NCI-H2171 (cell line): Measurements from ENCODE around the gene TUBB8.
"Not testable (repeated sequence)": the region's sequence is repeated elsewhere in the genome, so short reads cannot be mapped to it uniquely, and the experiment has no call there.

Source experiments
- DNase-seq: peaks from one replicate; lab custom pipeline; 2025; lab: John Stamatoyannopoulos, UW

Gene TUBB8

DNA sequence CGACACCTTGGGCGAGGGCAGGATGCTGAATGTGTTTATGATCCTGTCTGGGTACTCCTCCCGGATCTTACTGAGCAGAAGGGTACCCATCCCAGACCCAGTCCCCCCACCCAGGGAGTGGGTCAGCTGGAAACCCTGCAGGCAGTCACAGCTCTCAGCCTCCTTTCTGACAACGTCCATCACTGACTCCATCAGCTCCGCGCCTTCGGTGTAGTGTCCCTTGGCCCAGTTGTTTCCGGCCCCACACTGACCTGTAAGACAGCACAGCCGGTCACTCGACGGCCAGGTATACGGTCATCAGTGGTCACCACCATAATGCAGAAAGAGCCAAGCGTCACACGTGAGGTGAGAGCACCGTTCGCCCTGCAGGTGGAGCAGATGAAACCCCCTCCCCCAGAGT is 1.2 kb downstream of the TUBB8 start:
- DNase-seq, result not testable (repeated sequence)

DNA sequence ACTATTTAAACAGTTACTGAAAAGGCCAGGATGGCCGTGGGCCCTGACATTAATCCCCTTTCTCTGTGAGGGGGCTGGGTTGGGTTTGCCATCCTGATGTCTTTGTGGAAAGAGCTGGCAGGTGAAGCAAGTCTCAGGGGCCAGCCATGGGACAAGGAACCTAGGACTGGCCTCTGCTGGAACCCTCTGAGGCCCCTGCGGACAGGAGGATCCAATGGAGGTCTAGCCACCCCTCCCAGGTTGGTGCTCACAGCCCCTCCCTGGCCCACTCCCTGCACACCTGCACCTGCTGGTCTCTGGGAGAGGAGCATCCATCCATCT is 35.8 kb downstream of the TUBB8 start:
- not testable (repeated sequence) for DNase-seq

DNA sequence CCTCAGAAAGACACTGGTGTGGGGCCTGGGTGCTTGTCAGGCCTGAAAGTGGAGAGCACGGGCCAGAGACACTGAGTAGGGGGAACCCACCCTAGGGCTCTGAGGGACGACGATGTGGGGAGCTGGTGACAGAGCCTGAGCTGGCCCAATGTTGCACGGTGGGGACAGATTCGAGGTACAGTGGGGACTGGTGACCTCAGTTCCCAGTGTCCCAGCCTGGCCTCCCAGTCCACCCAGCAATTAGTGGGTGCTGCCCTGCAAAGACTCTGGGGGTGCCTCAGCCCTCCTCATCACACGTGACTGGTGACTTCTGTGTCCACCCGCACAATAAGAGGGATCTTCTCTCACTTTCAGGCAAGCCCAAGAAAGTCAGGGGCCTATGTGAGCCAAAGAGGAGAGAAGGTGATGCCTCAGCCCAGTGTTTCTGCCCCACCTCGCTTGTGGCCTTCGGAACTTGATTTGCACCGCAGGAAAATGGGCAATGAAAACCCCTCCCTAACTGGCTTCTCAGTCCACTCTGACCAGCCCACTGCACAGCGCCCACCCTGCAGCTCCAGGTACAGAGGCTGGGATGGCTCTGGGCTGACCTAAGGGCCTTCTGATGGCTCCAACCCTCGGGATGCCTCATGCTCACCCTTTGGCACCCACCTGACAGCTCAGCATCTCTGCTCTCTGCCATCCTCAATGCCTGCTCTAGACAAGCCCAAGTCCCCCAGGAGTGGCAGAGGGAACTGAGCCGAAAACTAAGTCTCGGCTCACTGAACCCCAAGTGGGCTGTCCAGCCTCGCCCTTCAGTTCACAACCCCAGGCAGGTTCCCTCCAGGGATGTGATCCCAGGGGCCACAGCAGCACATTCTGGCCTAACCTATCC is 36.4 kb downstream of the TUBB8 start:
- not testable (repeated sequence) for DNase-seq

DNA sequence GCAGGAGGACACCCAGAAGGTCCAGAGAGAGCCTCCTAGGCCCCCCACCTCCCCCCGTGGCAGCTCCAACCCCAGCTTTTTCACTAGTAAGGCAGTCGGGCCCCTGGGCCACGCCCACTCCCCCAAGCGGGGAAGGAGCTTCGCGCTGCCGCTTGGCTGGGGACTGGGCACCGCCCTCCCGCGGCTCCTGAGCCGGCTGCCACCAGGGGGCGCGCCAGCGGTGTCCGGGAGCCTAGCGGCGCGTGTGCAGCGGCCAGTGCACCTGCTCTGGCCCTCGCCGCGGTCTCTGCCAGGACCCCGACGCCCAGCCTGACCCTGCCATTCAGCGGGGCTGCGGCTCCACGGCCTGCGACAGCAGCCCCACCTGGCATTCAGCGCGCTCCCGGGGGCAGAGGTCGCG is 37.8 kb downstream of the TUBB8 start:
- DNase-seq, result not testable (repeated sequence)

DNA sequence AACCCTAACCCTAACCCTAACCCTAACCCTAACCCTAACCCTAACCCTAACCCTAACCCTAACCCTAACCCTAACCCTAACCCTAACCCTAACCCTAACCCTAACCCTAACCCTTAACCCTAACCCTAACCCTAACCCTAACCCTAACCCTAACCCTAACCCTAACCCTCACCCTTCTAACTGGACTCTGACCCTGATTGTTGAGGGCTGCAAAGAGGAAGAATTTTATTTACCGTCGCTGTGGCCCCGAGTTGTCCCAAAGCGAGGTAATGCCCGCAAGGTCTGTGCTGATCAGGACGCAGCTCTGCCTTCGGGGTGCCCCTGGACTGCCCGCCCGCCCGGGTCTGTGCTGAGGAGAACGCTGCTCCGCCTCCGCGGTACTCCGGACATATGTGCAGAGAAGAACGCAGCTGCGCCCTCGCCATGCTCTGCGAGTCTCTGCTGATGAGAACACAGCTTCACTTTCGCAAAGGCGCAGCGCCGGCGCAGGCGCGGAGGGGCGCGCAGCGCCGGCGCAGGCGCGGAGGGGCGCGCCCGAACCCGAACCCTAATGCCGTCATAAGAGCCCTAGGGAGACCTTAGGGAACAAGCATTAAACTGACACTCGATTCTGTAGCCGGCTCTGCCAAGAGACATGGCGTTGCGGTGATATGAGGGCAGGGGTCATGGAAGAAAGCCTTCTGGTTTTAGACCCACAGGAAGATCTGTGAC is 38.7 kb downstream of the TUBB8 start:
- not testable (repeated sequence) for DNase-seq
